ENCODE data around the gene MRPL1.
"Not testable (repeated sequence)": the region's sequence is repeated elsewhere in the genome, so short reads cannot be mapped to it uniquely, and the experiment has no call there.

Gene MRPL1

DNA sequence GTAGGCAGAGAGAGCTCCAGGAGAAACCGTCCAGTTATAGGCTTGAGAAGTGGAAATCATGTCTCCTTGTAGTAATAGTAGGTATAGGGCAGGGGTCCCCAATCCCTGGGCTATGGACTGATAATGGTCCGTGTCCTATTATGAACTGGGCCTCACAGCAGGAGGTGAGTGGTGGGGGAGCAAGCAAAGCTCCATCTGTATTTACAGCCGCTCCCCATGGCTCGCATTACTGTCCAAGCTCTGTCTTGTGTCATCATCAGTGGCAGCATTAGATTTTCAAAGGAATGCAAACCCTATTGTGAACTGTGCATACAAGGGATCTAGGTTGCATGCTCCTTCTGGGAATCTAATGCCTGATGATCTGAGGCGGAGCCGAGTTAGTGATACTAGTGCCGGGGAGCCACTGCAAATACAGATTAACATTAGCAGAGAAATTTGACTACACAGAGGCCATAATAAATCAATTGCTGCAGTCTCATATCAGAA is 67.6 kb downstream of the MRPL1 start:
- no peaks in the 10 kb centered on the region for H3K4me1 ChIP-seq (ENCODE audit: insufficient read depth, insufficient read length)

DNA sequence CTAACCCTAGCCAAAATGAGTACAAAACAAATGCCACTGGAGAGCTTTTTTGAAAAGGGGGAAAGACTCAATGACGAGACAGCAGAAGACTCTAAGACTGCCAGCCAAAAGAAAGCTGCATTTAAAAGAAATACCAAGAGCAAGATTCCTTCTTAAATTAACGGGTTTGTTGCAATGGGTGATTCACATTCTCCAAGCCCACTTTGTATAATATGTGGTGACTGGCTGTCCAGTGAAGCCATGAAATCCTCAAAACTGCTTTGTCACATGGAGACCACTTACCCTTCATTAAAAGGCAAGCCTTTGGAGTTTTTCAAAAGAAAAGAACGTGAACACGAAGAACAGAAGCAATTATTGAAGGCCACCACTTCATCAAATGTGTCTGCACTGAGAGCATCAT is 68.2 kb downstream of the MRPL1 start:
- TF ChIP-seq ZNF274 (IDR thresholded peaks at IDR 0.05; ENCODE audit: low read depth, low read length) = no peak
- no peak for TF ChIP-seq SUZ12 (IDR thresholded peaks at IDR 0.05; ENCODE audit: extremely low read depth, insufficient read depth, insufficient read length)
- TF ChIP-seq YY1 (IDR thresholded peaks at IDR 0.05; ENCODE audit: insufficient read depth, insufficient read length) = no peak

More for the DNA sequence above, 67.6 kb downstream of the MRPL1 start:
- peaks cover 13% of the 10 kb centered on the region for H3K36me3 ChIP-seq (ENCODE audit: insufficient read depth, insufficient read length, low read length)
- no peak for DNase-seq (ENCODE audit: low read depth, low spot score)
- H3K4me3 ChIP-seq (ENCODE audit: insufficient read length, low read depth) = no peak overlapping the region
- no peak overlapping the region for H3K9ac ChIP-seq (ENCODE audit: insufficient read length, low read depth)
- H3K9me3 ChIP-seq (ENCODE audit: insufficient read depth, low read length) = no peaks in the 10 kb centered on the region
- TF ChIP-seq SUZ12 (IDR thresholded peaks at IDR 0.05; ENCODE audit: extremely low read depth, insufficient read depth, insufficient read length) (no peak), YY1 (IDR thresholded peaks at IDR 0.05; ENCODE audit: insufficient read depth, insufficient read length) (no peak), ZNF274 (IDR thresholded peaks at IDR 0.05; ENCODE audit: low read depth, low read length) (no peak)
- no peaks in the 10 kb centered on the region for H3K27me3 ChIP-seq (ENCODE audit: insufficient read depth, insufficient read length)

DNA sequence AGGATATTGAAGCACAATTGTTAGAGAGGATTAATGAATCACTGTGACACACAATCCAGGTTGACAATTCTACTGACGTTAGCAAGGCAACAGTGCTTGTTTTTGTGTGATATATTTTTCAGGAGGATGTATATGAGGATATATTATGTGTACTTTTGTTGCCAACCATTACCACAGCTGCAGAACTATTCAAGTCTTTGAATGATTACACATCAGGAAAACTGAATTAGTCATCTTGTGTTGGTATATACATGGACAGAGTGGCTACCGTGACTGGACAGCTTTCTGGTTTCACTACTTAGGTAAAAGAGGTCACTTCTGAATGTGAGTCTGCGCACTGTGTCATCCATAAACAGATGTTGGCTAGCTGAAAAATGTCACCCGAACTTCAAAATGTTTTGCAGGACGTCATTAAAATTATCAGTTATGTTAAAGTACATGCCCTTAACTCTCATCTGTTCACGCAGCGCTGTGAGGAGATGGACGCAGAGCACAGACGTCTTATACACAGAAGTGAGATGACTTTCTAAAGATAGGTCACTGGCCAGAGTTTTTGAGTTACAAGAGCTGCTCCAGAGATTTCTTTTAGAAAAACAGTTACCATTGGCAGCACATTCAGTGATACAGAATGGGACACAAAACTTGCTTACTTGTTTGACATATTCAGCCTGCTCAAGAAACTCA is 69.0 kb downstream of the MRPL1 start:
- Histone ChIP-seq H3K9ac (ENCODE audit: insufficient read length, low read depth) (no peak overlapping the region), H3K36me3 (ENCODE audit: insufficient read depth, insufficient read length, low read length) (peaks cover 13% of the 10 kb centered on the region), H3K4me1 (ENCODE audit: insufficient read depth, insufficient read length) (no peaks in the 10 kb centered on the region), H3K9me3 (ENCODE audit: insufficient read depth, low read length) (no peaks in the 10 kb centered on the region), H3K27me3 (ENCODE audit: insufficient read depth, insufficient read length) (no peaks in the 10 kb centered on the region), H3K4me3 (ENCODE audit: insufficient read length, low read depth) (no peak overlapping the region)
- no peak for TF ChIP-seq YY1 (IDR thresholded peaks at IDR 0.05; ENCODE audit: insufficient read depth, insufficient read length)
- no peak for TF ChIP-seq ZNF274 (IDR thresholded peaks at IDR 0.05; ENCODE audit: low read depth, low read length)
- no peak for TF ChIP-seq SUZ12 (IDR thresholded peaks at IDR 0.05; ENCODE audit: extremely low read depth, insufficient read depth, insufficient read length)
- no peak for DNase-seq (ENCODE audit: low read depth, low spot score)

More for the DNA sequence above, 68.2 kb downstream of the MRPL1 start:
- DNase-seq (ENCODE audit: low read depth, low spot score) = no peak
- H3K9me3 ChIP-seq (ENCODE audit: insufficient read depth, low read length) = no peaks in the 10 kb centered on the region
- H3K4me3 ChIP-seq (ENCODE audit: insufficient read length, low read depth) = no peak overlapping the region
- no peak overlapping the region for H3K9ac ChIP-seq (ENCODE audit: insufficient read length, low read depth)
- peaks cover 13% of the 10 kb centered on the region for H3K36me3 ChIP-seq (ENCODE audit: insufficient read depth, insufficient read length, low read length)
- H3K27me3 ChIP-seq (ENCODE audit: insufficient read depth, insufficient read length) = no peaks in the 10 kb centered on the region
- no peaks in the 10 kb centered on the region for H3K4me1 ChIP-seq (ENCODE audit: insufficient read depth, insufficient read length)

DNA sequence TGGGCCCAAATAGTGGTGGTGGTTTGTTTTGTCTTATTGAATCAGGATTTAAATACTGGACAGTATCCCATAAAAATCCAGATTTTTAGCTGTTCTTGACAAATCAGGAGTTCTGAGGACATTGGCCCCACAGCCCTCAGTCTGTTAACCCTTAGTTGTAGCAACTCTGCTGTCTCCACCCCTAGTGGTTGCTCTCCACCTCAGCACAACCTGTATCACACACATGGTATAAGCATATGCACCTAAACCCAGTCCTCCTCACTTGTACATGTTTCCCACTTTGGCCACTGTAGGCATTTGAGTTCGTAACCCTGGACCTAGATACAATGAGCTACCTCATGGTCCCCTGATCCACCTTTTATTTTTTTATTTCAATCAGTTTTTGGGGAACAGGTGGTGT is 75.9 kb downstream of the MRPL1 start:
- peak; percentile 1 for DNase-seq (ENCODE audit: low read depth, low spot score)
- Histone ChIP-seq H3K4me1 (ENCODE audit: insufficient read depth, insufficient read length) (no peaks in the 10 kb centered on the region), H3K27me3 (ENCODE audit: insufficient read depth, insufficient read length) (no peaks in the 10 kb centered on the region), H3K4me3 (ENCODE audit: insufficient read length, low read depth) (no peak overlapping the region), H3K9ac (ENCODE audit: insufficient read length, low read depth) (no peak overlapping the region), H3K36me3 (ENCODE audit: insufficient read depth, insufficient read length, low read length) (peaks cover 4% of the 10 kb centered on the region), H3K9me3 (ENCODE audit: insufficient read depth, low read length) (no peaks in the 10 kb centered on the region)
- TF ChIP-seq ZNF274 (IDR thresholded peaks at IDR 0.05; ENCODE audit: low read depth, low read length) (no peak), SUZ12 (IDR thresholded peaks at IDR 0.05; ENCODE audit: extremely low read depth, insufficient read depth, insufficient read length) (no peak), YY1 (IDR thresholded peaks at IDR 0.05; ENCODE audit: insufficient read depth, insufficient read length) (no peak)

DNA sequence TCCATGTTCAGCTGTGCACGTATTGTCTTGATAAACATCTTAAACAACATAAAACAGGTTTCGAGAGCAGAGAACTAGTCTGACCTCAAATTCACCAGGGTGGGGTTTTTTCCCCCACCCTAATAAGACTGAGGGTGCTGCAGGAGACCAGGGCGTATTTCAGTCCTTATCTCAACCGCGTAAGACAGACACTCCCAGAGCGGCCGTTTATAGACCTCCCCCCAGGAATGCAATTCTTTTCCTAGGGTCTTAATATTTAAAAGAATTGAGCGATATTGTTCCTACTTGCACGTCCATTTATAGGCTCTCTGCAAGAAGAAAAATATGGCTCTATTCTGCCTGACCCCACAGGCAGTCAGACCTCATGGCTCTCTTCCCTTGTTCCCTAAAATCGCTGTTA is 83.3 kb downstream of the MRPL1 start:
- not testable (repeated sequence) for H3K36me3 ChIP-seq (ENCODE audit: insufficient read depth, insufficient read length, low read length); H3K4me3 ChIP-seq (ENCODE audit: insufficient read length, low read depth); DNase-seq (ENCODE audit: low read depth, low spot score); H3K9ac ChIP-seq (ENCODE audit: insufficient read length, low read depth); H3K4me1 ChIP-seq (ENCODE audit: insufficient read depth, insufficient read length); H3K27me3 ChIP-seq (ENCODE audit: insufficient read depth, insufficient read length)
- H3K9me3 ChIP-seq (ENCODE audit: insufficient read depth, low read length) = peaks cover 18% of the 10 kb centered on the region

DNA sequence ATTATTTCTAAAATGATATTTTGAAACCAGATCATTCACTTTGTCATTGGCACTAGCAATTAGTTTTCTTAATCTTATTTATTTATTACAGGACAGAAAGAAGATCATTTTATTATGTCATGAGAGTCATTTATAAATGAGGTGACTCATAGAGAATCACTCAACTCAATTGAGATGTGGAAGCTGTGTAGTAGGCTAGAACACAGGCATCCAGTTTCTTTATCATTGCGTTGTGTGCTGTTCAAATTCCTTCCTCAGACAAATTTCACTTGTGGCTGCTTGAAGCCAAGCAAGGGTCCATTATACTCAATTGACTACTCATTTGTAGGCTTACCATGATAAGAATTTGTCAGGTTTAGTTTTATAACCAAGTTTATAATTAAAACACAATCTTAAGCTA is 87.6 kb downstream of the MRPL1 start:
- Histone ChIP-seq H3K36me3 (ENCODE audit: insufficient read depth, insufficient read length, low read length) (peaks cover 33% of the 10 kb centered on the region), H3K9me3 (ENCODE audit: insufficient read depth, low read length) (peaks cover 9% of the 10 kb centered on the region), H3K4me3 (ENCODE audit: insufficient read length, low read depth) (no peak overlapping the region), H3K27me3 (ENCODE audit: insufficient read depth, insufficient read length) (no peaks in the 10 kb centered on the region), H3K4me1 (ENCODE audit: insufficient read depth, insufficient read length) (no peaks in the 10 kb centered on the region), H3K9ac (ENCODE audit: insufficient read length, low read depth) (no peak overlapping the region)
- DNase-seq (ENCODE audit: low read depth, low spot score) = no peak
- no peak for TF ChIP-seq SUZ12 (IDR thresholded peaks at IDR 0.05; ENCODE audit: extremely low read depth, insufficient read depth, insufficient read length)
- no peak for TF ChIP-seq YY1 (IDR thresholded peaks at IDR 0.05; ENCODE audit: insufficient read depth, insufficient read length)

DNA sequence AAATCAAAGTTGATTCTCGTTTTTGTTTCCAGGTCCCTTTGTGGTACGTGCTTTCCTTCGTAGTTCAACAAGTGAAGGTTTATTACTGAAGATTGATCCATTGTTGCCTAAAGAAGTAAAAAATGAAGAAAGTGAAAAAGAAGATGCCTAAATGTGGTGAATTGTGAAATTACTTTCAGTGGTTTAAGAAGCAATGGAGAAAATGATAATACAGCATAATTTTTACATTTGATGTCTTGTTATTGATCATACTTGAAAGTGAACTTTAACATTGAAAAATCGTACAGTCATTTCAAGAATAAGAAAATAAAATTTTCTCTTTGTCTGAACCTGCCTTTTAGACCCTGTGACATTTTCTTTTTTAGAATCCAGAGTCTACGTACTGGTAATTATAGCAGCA is 89.8 kb downstream of the MRPL1 start:
- H3K9ac ChIP-seq (ENCODE audit: insufficient read length, low read depth) = no peak overlapping the region
- peaks cover 33% of the 10 kb centered on the region for H3K36me3 ChIP-seq (ENCODE audit: insufficient read depth, insufficient read length, low read length)
- no peaks in the 10 kb centered on the region for H3K4me1 ChIP-seq (ENCODE audit: insufficient read depth, insufficient read length)
- TF ChIP-seq SUZ12 (IDR thresholded peaks at IDR 0.05; ENCODE audit: extremely low read depth, insufficient read depth, insufficient read length) = no peak
- no peak for TF ChIP-seq ZNF274 (IDR thresholded peaks at IDR 0.05; ENCODE audit: low read depth, low read length)
- TF ChIP-seq YY1 (IDR thresholded peaks at IDR 0.05; ENCODE audit: insufficient read depth, insufficient read length) = no peak
- H3K9me3 ChIP-seq (ENCODE audit: insufficient read depth, low read length) = no peaks in the 10 kb centered on the region
- DNase-seq (ENCODE audit: low read depth, low spot score) = no peak
- no peaks in the 10 kb centered on the region for H3K27me3 ChIP-seq (ENCODE audit: insufficient read depth, insufficient read length)
- no peak overlapping the region for H3K4me3 ChIP-seq (ENCODE audit: insufficient read length, low read depth)

Data from NT2/D1 (cell line).